ACC112 (cell line): Measurements from ENCODE around the gene KRT37.
"Not testable (repeated sequence)": the region's sequence is repeated elsewhere in the genome, so short reads cannot be mapped to it uniquely, and the experiment has no call there.

Experiments used
- H2AFZ ChIP-seq: fragments of 200-600 bp; sonication (generic); one replicate; pipeline ENCODE4 v1.6.0; 2017; ENCODE audit warnings: antibody characterized with exemption, low read length; ENCODE audit not compliant: unreplicated experiment
- H3K27ac ChIP-seq: fragments of 200-600 bp; sonication (generic); 2 replicates; pipeline ENCODE4 v1.5.1; 2014; ENCODE audit warnings: low read depth, mild to moderate bottlenecking, antibody characterized with exemption, low read length, moderate library complexity
- H3K27me3 ChIP-seq: fragments of 200-600 bp; sonication (generic); 2 replicates; pipeline ENCODE4 v1.6.1; 2014; ENCODE audit warnings: mild to moderate bottlenecking, antibody characterized with exemption, low read length, moderate library complexity, mixed read lengths; ENCODE audit not compliant: insufficient read depth
- H3K36me3 ChIP-seq: fragments of 200-600 bp; sonication (generic); 2 replicates; pipeline ENCODE4 v1.6.1; 2016; ENCODE audit warnings: mild to moderate bottlenecking, antibody characterized with exemption, low read length, moderate library complexity, mixed read lengths; ENCODE audit not compliant: insufficient read depth
- H3K4me1 ChIP-seq: fragments of 200-600 bp; sonication (generic); one replicate; pipeline ENCODE4 v1.6.1; 2016; ENCODE audit warnings: low read length, mixed read lengths; ENCODE audit not compliant: insufficient read depth, unreplicated experiment, control insufficient read depth
- H3K4me3 ChIP-seq: fragments of 200-600 bp; sonication (generic); 2 replicates; pipeline ENCODE4 v1.5.1; 2014; ENCODE audit warnings: mild to moderate bottlenecking, low read depth, low read length
- H3K79me2 ChIP-seq: fragments of 200-600 bp; sonication (generic); one replicate; pipeline ENCODE4 v1.6.0; 2016; ENCODE audit warnings: low read length; ENCODE audit not compliant: control insufficient read depth, unreplicated experiment, insufficient read depth

Gene KRT37

GRCh38 chr17:41411072-41411840 is 13.1 kb downstream of the KRT37 start:
- H3K27ac ChIP-seq: no peak overlapping the region
- no peaks in the 10 kb centered on the region for H3K79me2 ChIP-seq
- no peak overlapping the region for H3K4me3 ChIP-seq
- H3K27me3 ChIP-seq: no peaks in the 10 kb centered on the region
- H3K36me3 ChIP-seq: no peaks in the 10 kb centered on the region
- peaks cover 10% of the 10 kb centered on the region for H3K4me1 ChIP-seq
- no peak overlapping the region for H2AFZ ChIP-seq

GRCh38 chr17:41407226-41407625 is 17.2 kb downstream of the KRT37 start:
- no peaks in the 10 kb centered on the region for H3K27me3 ChIP-seq
- no peaks in the 10 kb centered on the region for H3K79me2 ChIP-seq
- H3K4me1 ChIP-seq: peaks cover 30% of the 10 kb centered on the region
- no peak overlapping the region for H3K27ac ChIP-seq
- no peaks in the 10 kb centered on the region for H3K36me3 ChIP-seq
- no peak overlapping the region for H2AFZ ChIP-seq
- no peak overlapping the region for H3K4me3 ChIP-seq

DNA sequence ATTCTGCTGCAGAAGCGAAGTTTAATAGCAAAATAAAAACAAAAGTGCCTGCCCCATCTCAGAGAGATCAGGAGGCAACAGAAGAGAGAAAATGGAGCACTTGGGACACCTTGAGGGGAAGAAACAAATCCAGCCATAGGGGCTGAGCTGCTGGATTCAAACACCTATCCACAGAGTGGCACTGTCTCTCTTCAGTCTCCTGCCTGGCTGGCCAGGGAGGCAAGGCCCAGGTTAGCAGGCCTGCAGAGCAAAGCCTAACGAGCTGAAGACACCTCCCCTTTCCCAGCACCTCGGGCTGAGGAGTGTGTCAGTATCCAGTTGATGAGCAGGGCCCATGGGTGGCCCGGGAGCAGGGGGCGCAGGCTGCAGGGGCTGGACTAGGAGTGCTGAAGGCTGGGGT is 18.2 kb downstream of the KRT37 start:
- H3K4me1 ChIP-seq: peaks cover 35% of the 10 kb centered on the region

GRCh38 chr17:41404024-41404671 is 20.2 kb downstream of the KRT37 start:
- Histone ChIP-seq H3K27ac (peak overlapping the region; percentile 86), H3K4me1 (peaks cover 35% of the 10 kb centered on the region), H3K79me2 (no peaks in the 10 kb centered on the region), H3K4me3 (peak overlapping the region; percentile 22; the same call in 1 of the 2 replicates), H3K27me3 (no peaks in the 10 kb centered on the region), H2AFZ (peak overlapping the region; percentile 15), H3K36me3 (no peaks in the 10 kb centered on the region)

More for the DNA sequence above, 18.2 kb downstream of the KRT37 start:
- H3K27ac ChIP-seq: no peak overlapping the region
- H2AFZ ChIP-seq: no peak overlapping the region
- no peaks in the 10 kb centered on the region for H3K36me3 ChIP-seq
- no peaks in the 10 kb centered on the region for H3K27me3 ChIP-seq
- no peak overlapping the region for H3K4me3 ChIP-seq
- no peaks in the 10 kb centered on the region for H3K79me2 ChIP-seq

- Histone ChIP-seq H3K27me3 (no peaks in the 10 kb centered on the region), H3K79me2 (no peaks in the 10 kb centered on the region), H2AFZ (no peak overlapping the region), H3K27ac (peak overlapping the region; percentile 86), H3K4me3 (peak overlapping the region; percentile 22; the same call in 1 of the 2 replicates), H3K4me1 (peaks cover 35% of the 10 kb centered on the region), H3K36me3 (no peaks in the 10 kb centered on the region)
Observed at GRCh38 chr17:41403404-41404023, 20.9 kb downstream of the KRT37 start.

DNA sequence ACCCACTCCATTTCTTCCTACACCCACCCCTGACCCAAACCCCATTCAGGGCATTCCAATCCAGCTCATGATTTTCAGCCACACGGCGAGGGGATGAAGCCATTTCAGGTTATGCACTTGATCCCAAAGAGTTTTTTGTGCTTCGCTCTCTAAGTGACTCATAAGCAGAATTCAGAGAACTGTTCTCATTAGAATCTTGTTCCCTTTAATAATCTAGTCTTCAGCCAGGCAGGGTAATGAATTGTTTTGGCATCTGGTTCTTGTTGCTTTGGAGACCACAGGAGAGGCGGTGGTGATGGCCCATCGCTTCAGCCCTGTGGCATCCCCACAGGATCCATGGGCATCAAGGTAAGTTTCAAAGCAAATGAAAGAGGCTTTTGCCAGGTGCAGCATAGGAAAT is 22.2 kb downstream of the KRT37 start:
- Histone ChIP-seq H2AFZ (no peak overlapping the region), H3K27ac (peak overlapping the region; percentile 86; the same call in 1 of the 2 replicates), H3K4me1 (peaks cover 35% of the 10 kb centered on the region), H3K4me3 (no peak overlapping the region), H3K27me3 (no peaks in the 10 kb centered on the region), H3K79me2 (no peaks in the 10 kb centered on the region), H3K36me3 (no peaks in the 10 kb centered on the region)

DNA sequence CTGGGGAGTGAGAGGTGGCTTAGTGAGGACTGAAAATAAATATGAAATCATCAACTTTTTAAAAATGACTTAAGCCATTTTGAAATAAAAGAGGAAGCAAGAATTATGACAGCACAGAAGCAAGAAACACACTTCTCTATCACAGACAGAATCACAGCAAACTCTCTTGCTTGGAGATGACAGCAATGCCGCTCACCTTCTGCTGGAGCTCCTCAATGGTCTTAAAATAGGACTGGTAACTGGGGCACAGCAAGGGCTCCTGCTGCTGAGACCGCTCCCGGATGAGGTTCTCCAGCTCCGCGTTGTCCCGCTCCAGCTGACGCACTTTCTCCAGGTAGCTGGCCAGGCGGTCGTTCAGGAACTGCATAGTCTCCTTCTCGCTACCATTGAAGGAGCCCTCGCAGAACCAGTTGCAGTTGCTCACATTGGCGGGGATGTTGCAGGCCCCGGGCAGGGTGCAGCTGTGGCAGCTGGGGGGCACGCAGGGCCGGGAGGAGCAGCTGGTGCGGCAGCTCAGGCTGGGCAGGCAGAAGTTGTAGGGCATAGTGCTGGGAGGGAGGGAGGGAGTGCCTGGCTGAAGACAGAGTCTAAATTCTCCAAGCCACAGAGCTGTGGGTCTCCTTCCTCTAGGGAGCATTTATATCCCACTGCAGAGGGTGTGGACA is 27.3 kb downstream of the KRT37 start, which contains the start of gene KRT31:
Gene KRT31, minus strand, starts transcription at position 613 of the 665 bp plus-strand sequence. Its CDS starts 69 bp downstream, at position 544.
- H3K27me3 ChIP-seq: no peaks in the 10 kb centered on the region
- no peak within 1 kb of the TSS for H3K27ac ChIP-seq
- no peaks in the 10 kb centered on the region for H3K36me3 ChIP-seq
- H3K79me2 ChIP-seq: no peaks in the 10 kb centered on the region
- H3K4me1 ChIP-seq: peaks cover 20% of the 10 kb centered on the region
- H3K4me3 ChIP-seq: no peak within 1 kb of the TSS
- H2AFZ ChIP-seq: no peak within 1 kb of the TSS

DNA sequence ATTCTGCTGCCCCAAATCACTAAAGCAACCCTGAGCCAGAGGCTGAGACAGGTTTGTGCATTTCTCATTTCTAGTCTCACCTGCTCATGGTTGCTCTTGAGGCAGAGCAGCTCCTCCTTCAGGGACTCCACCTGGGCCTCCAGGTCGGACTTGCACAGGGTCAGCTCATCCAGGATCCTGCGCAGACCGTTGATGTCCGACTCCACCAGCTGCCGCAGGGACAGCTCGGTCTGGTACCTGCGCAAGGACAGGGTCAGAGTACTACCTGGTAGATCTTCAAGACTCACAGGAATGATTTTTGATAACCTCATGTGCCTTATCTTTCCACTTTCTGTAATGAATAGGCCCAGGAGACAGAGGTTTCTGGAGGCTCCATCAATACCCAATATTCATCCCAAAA is 28.0 kb downstream of the KRT37 start:
- H3K79me2 ChIP-seq: no peaks in the 10 kb centered on the region
- no peak overlapping the region for H3K27ac ChIP-seq
- no peaks in the 10 kb centered on the region for H3K27me3 ChIP-seq
- peaks cover 23% of the 10 kb centered on the region for H3K4me1 ChIP-seq
- no peak overlapping the region for H3K4me3 ChIP-seq
- no peak overlapping the region for H2AFZ ChIP-seq
- H3K36me3 ChIP-seq: no peaks in the 10 kb centered on the region

GRCh38 chr17:41395611-41396010 is 28.8 kb downstream of the KRT37 start:
- H3K36me3 ChIP-seq: no peaks in the 10 kb centered on the region
- peaks cover 23% of the 10 kb centered on the region for H3K4me1 ChIP-seq
- H3K4me3 ChIP-seq: no peak overlapping the region
- H3K27me3 ChIP-seq: no peaks in the 10 kb centered on the region
- H2AFZ ChIP-seq: no peak overlapping the region
- H3K79me2 ChIP-seq: no peaks in the 10 kb centered on the region
- H3K27ac ChIP-seq: no peak overlapping the region

DNA sequence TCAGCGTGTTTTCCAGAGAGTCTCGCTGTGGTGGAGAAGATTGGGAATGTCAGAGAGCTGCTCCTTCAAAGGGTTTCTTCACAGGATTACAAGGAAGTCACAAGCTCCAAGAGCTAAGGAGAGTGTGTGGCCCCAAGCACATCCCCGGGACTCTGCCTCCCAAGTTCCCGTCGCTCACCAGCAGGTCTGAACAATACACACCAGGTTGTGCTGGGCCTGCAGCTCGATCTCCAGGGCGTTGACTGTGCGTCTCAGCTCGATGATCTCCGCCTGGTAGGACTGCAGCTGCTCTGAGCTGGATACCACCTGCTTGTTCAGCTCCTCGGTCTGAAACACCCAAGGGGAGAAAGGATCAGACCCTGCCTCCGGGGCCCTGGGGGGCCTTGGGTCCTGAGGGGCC is 29.3 kb downstream of the KRT37 start:
- not testable (repeated sequence) for H3K27me3 ChIP-seq, H3K27ac ChIP-seq, H2AFZ ChIP-seq, H3K36me3 ChIP-seq, H3K79me2 ChIP-seq, H3K4me3 ChIP-seq
- H3K4me1 ChIP-seq: peaks cover 23% of the 10 kb centered on the region
